Measurements from ENCODE around the gene ST6GAL1.

DNA sequence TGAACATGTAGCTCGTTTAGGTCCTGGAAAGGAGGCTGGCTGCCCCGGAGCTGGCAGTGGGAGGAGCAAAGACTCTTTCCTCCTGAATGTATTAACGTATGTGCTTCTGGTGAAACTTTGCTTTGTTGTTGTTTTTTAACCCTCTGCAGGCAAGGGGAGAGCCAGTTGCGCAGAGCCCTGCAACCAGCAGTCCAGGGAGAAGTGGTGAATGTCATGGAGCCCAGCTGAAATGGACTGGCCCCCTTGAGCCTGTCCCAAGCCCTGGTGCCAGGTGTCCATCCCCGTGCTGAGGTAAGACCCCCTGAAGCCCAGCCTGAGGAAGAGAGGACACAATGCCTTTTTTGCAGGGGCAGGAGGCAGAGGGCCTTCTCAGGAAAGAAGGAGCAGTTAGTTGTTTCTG is 33.3 kb downstream of the ST6GAL1 start:
- TF ChIP-seq, protein P1, sequence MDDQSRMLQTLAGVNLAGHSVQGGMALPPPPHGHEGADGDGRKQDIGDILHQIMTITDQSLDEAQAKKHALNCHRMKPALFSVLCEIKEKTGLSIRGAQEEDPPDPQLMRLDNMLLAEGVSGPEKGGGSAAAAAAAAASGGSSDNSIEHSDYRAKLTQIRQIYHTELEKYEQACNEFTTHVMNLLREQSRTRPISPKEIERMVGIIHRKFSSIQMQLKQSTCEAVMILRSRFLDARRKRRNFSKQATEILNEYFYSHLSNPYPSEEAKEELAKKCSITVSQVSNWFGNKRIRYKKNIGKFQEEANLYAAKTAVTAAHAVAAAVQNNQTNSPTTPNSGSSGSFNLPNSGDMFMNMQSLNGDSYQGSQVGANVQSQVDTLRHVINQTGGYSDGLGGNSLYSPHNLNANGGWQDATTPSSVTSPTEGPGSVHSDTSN (IDR thresholded peaks at IDR 0.05; ENCODE audit: insufficient replicate concordance, low read depth, low read length), result no peak
- no peak for TF ChIP-seq BHLHE40 (IDR thresholded peaks at IDR 0.05; ENCODE audit: borderline replicate concordance in 1 of 2, low read depth in 2 of 2, low read length in 1 of 2)
- TF ChIP-seq, protein P2, sequence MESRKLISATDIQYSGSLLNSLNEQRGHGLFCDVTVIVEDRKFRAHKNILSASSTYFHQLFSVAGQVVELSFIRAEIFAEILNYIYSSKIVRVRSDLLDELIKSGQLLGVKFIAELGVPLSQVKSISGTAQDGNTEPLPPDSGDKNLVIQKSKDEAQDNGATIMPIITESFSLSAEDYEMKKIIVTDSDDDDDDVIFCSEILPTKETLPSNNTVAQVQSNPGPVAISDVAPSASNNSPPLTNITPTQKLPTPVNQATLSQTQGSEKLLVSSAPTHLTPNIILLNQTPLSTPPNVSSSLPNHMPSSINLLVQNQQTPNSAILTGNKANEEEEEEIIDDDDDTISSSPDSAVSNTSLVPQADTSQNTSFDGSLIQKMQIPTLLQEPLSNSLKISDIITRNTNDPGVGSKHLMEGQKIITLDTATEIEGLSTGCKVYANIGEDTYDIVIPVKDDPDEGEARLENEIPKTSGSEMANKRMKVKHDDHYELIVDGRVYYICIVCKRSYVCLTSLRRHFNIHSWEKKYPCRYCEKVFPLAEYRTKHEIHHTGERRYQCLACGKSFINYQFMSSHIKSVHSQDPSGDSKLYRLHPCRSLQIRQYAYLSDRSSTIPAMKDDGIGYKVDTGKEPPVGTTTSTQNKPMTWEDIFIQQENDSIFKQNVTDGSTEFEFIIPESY (IDR thresholded peaks at IDR 0.05), result no peak
- TF ChIP-seq EZH2 (IDR thresholded peaks at IDR 0.05; ENCODE audit: borderline replicate concordance, control insufficient read depth, low read depth, low read length), result no peak
- TF ChIP-seq, protein P3, sequence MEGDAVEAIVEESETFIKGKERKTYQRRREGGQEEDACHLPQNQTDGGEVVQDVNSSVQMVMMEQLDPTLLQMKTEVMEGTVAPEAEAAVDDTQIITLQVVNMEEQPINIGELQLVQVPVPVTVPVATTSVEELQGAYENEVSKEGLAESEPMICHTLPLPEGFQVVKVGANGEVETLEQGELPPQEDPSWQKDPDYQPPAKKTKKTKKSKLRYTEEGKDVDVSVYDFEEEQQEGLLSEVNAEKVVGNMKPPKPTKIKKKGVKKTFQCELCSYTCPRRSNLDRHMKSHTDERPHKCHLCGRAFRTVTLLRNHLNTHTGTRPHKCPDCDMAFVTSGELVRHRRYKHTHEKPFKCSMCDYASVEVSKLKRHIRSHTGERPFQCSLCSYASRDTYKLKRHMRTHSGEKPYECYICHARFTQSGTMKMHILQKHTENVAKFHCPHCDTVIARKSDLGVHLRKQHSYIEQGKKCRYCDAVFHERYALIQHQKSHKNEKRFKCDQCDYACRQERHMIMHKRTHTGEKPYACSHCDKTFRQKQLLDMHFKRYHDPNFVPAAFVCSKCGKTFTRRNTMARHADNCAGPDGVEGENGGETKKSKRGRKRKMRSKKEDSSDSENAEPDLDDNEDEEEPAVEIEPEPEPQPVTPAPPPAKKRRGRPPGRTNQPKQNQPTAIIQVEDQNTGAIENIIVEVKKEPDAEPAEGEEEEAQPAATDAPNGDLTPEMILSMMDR (IDR thresholded peaks at IDR 0.05 in 2 of 3, conservative IDR thresholded peaks at IDR 0.05 in 1 of 3; ENCODE audit: control insufficient read depth in 2 of 3, extremely low read depth in 1 of 3, insufficient read depth in 1 of 3, low read depth in 3 of 3, low read length in 3 of 3), result no peak

Data from GM12878 (cell line).